ENCODE results near the gene LRBA. TPM values are rescaled to one million over a fixed set of nuclear protein-coding genes. Genes with fewer than 3 reads are reported as not detected.
A peak's percentile ranks its signal among the peaks of the same experiment; 100 is the strongest.
"Not testable (repeated sequence)": the region's sequence is repeated elsewhere in the genome, so short reads cannot be mapped to it uniquely, and the experiment has no call there.

Gene LRBA
- polyA plus RNA-seq, 3 donors from 2014 or later, result 18.1 to 25.3 (median 19.6) TPM

DNA sequence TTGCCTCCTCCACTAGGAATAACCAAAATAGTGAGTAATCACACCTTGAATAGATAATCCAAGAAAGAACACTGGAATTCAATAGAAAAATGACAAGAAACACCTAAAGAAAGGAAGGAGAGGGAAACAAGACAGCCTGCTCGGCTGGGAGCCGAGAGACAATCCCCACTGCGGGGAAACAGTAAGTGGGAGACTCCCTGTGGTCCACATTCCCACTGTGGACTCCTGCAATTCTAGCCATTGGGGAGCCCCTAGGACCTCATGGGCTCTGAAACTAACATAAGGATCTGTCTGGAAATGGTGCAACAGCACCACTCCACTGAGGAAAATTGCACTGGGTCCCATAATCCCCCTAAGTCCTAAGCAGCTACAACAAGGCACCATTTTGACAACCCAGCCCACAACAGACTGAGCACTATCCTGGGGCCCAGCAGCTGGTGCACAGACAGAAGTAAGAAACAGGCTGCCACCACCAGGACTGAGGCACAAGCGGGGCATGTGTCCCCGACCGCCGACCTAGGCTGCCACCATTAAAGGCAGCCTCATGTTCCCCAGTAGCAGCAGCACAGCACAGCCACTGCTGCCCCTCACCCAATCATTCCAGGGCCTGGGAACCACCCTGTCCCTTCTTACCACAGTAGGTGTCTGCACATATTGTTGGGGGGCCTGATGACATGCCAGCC, 14.2 kb downstream of the LRBA start:
- no peak for DNase-seq
- Mint-ChIP-seq H3K36me3 (peaks cover 0 to 4% (median 3%) of the 10 kb centered on the region in 3 donors), H3K4me1 (peaks cover 42 to 74% of the 10 kb centered on the region in 2 donors), H3K27ac (peak overlapping the region in 1 of 6 donors; percentile 49), H3K4me3 (no peak overlapping the region), H3K9me3 (no peaks in the 10 kb centered on the region), H3K27me3 (ENCODE audit: low read depth in 3 of 3) (peaks cover 0 to 4% (median 0%) of the 10 kb centered on the region in 3 donors)

- Mint-ChIP-seq H3K27me3 (ENCODE audit: low read depth in 3 of 3) (peaks cover 0 to 4% (median 0%) of the 10 kb centered on the region in 3 donors), H3K27ac (peak overlapping the region in 1 of 6 donors; percentile 42), H3K36me3 (peaks cover 0 to 3% (median 1%) of the 10 kb centered on the region in 3 donors), H3K4me1 (peaks cover 43 to 84% of the 10 kb centered on the region in 2 donors), H3K9me3 (no peaks in the 10 kb centered on the region), H3K4me3 (no peak overlapping the region)
- no peak for DNase-seq
These were observed 16.0 kb downstream of the LRBA start for GRCh38 chr4:150999086-150999485.

GRCh38 chr4:150997141-150997540, 17.9 kb downstream of the LRBA start:
- DNase-seq, result no peak
- Mint-ChIP-seq H3K4me1 (peaks cover 42 to 80% of the 10 kb centered on the region in 2 donors), H3K9me3 (no peaks in the 10 kb centered on the region), H3K36me3 (peaks cover 0 to 3% (median 0%) of the 10 kb centered on the region in 3 donors), H3K27ac (no peak overlapping the region), H3K4me3 (no peak overlapping the region), H3K27me3 (ENCODE audit: low read depth in 3 of 3) (peaks cover 0 to 4% (median 2%) of the 10 kb centered on the region in 3 donors)

- no peak overlapping the region for H3K4me3 Mint-ChIP-seq
- peak overlapping the region in 1 of 6 donors; percentile 21 for H3K27ac Mint-ChIP-seq
- no peaks in the 10 kb centered on the region for H3K9me3 Mint-ChIP-seq
- no peak for DNase-seq
- peaks cover 0 to 10% (median 5%) of the 10 kb centered on the region in 3 donors for H3K36me3 Mint-ChIP-seq
- H3K27me3 Mint-ChIP-seq (ENCODE audit: low read depth in 3 of 3), result peaks cover 0 to 5% (median 2%) of the 10 kb centered on the region in 3 donors
- H3K4me1 Mint-ChIP-seq, result peaks cover 31 to 70% of the 10 kb centered on the region in 2 donors
These were observed 20.4 kb downstream of the LRBA start for GRCh38 chr4:150994721-150995120.

DNA sequence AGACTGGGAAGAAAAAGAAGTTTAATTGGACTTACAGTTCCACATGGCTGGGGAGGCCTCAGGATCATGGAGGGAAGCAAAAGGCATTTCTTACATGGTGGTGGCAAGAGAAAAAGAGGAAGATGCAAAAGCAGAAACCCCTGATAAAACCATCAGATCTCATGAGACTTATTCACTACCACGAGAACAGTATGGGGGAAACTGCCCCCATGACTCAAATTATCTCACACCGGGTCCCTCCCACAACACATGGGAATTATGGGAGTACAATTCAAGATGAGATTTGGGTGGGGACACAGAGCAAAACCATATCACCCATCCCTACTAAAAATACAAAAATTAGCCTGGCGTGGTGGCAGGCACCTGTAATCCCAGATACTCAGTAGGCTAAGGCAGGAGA, 21.5 kb downstream of the LRBA start:
- not testable (repeated sequence) for H3K9me3 Mint-ChIP-seq; H3K36me3 Mint-ChIP-seq; H3K27me3 Mint-ChIP-seq (ENCODE audit: low read depth in 3 of 3); H3K27ac Mint-ChIP-seq; DNase-seq; H3K4me3 Mint-ChIP-seq
- H3K4me1 Mint-ChIP-seq, result peaks cover 19 to 63% of the 10 kb centered on the region in 2 donors

- Mint-ChIP-seq H3K27me3 (ENCODE audit: low read depth in 3 of 3) (peaks cover 0 to 5% (median 0%) of the 10 kb centered on the region in 3 donors), H3K9me3 (no peaks in the 10 kb centered on the region), H3K36me3 (peaks cover 0 to 10% (median 5%) of the 10 kb centered on the region in 3 donors), H3K4me3 (no peak overlapping the region), H3K27ac (no peak overlapping the region), H3K4me1 (peaks cover 21 to 57% of the 10 kb centered on the region in 2 donors)
- DNase-seq, result no peak
These were observed 24.1 kb downstream of the LRBA start for GRCh38 chr4:150990993-150991392.

DNA sequence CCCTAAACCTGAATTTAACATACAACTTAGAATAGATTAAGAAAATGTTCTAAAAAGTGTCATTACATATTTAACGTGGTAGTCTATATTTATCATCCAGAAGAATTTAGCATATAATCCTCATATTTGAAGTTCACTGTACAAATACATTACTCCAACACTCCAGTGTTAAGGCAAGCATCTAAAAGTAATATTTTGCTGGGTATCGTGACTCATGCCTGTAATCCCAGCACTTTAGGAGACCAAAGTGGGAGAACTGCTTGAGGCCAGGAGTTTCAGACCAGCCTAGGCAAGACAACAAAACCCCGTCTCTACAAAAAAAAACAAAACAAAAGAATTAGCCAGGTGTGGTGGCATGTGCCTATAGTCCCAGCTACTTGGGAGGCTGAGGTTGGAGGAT, 24.8 kb downstream of the LRBA start:
- Mint-ChIP-seq H3K4me1 (peaks cover 21 to 50% of the 10 kb centered on the region in 2 donors), H3K36me3 (peaks cover 0 to 10% (median 5%) of the 10 kb centered on the region in 3 donors), H3K9me3 (no peaks in the 10 kb centered on the region), H3K27me3 (ENCODE audit: low read depth in 3 of 3) (peaks cover 0 to 5% (median 0%) of the 10 kb centered on the region in 3 donors), H3K27ac (no peak overlapping the region), H3K4me3 (no peak overlapping the region)
- no peak for DNase-seq

DNA sequence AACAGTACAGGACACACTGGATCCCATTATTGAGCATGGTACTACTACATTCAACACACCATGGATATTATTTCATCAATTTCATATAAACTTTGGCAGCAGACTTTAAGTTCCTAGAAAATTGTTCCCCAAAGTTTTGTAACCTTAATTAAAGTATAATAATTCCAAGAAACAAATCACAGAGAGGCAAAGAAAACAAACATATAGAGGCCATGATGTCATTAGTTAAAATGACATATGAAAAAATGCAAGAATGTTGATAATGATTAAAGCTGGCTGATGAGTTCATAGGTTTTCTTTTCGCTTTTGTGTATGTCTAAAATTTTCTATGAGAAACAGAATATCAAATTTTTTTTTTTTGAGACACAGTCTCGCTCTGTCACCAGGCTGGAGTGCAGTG, 26.8 kb downstream of the LRBA start:
- peaks cover 0 to 10% (median 5%) of the 10 kb centered on the region in 3 donors for H3K36me3 Mint-ChIP-seq
- H3K9me3 Mint-ChIP-seq, result no peaks in the 10 kb centered on the region
- no peak overlapping the region for H3K27ac Mint-ChIP-seq
- DNase-seq, result no peak
- peaks cover 19 to 36% of the 10 kb centered on the region in 2 donors for H3K4me1 Mint-ChIP-seq
- H3K27me3 Mint-ChIP-seq (ENCODE audit: low read depth in 3 of 3), result peaks cover 0 to 5% (median 0%) of the 10 kb centered on the region in 3 donors
- H3K4me3 Mint-ChIP-seq, result no peak overlapping the region

DNA sequence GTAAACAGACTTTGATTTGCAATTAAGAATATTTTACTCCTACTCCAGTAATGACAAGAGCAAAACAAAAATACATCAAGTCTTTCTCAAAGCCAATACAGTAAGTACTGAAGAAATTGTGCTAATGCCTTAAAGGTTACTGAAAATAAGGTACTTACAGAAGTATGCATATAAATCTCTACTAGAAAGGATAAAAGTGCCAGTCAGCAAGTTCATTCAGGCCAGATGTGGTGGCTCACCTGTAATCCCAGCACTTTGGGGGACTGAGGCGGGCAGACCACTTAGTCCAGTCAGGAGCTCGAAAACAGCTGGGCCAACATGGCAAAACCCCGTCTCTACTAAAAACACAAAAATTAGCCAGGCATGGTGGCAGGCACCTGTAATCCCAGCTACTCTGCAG, 27.9 kb downstream of the LRBA start:
- Mint-ChIP-seq H3K9me3 (no peaks in the 10 kb centered on the region), H3K4me3 (no peak overlapping the region), H3K36me3 (peaks cover 0 to 10% (median 5%) of the 10 kb centered on the region in 3 donors), H3K27me3 (ENCODE audit: low read depth in 3 of 3) (peaks cover 0 to 4% (median 0%) of the 10 kb centered on the region in 3 donors), H3K27ac (peak overlapping the region in 1 of 6 donors; percentile 53), H3K4me1 (peaks cover 20 to 40% of the 10 kb centered on the region in 2 donors)
- DNase-seq, result no peak

DNA sequence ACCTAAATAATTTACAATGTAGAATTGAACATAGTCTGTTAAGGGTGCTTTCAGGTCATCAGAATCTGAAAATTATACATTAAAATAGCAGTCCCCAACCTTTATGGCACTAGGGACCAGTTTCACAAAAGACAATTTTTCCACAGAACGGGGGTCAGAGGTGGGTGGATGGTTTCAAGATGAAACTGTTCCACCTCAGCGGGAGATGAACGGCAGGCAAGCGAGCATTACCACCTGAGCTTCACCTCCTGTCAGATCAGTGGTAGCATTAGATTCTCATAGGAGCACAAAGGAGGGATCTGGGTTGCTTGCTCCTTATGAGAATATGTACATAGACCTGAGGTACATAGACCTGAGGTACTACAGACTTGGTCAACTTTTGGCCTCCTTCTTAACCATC, 29.0 kb downstream of the LRBA start:
- Mint-ChIP-seq H3K27me3 (ENCODE audit: low read depth in 3 of 3) (no peaks in the 10 kb centered on the region), H3K36me3 (peaks cover 0 to 6% (median 2%) of the 10 kb centered on the region in 3 donors), H3K4me3 (no peak overlapping the region), H3K4me1 (peaks cover 15 to 37% of the 10 kb centered on the region in 2 donors), H3K27ac (no peak overlapping the region), H3K9me3 (no peaks in the 10 kb centered on the region)
- no peak for DNase-seq

DNA sequence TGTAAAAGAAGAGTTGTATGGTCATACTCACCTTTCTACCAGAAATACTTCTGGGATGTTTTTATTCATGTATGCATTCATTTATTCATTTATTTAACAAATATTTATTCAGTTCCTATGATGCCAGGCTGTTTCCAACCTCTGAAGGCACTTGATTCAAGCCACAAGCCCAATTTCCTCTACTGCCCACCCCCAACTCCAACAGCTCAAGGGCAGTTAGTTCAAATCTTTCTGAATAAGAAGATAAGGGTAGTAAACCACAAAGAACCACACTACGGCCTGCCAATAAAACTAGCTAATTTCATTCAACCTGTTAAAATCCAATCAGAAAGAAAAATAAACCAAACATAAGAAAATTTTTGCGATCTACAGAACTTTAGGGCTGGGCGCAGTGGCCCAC, 31.2 kb downstream of the LRBA start:
- H3K9me3 Mint-ChIP-seq, result no peaks in the 10 kb centered on the region
- H3K36me3 Mint-ChIP-seq, result peaks cover 0 to 4% (median 2%) of the 10 kb centered on the region in 3 donors
- no peaks in the 10 kb centered on the region for H3K27me3 Mint-ChIP-seq (ENCODE audit: low read depth in 3 of 3)
- no peak for DNase-seq
- H3K4me1 Mint-ChIP-seq, result peaks cover 28 to 47% of the 10 kb centered on the region in 2 donors
- H3K27ac Mint-ChIP-seq, result no peak overlapping the region
- H3K4me3 Mint-ChIP-seq, result no peak overlapping the region

- H3K36me3 Mint-ChIP-seq, result peaks cover 0 to 6% (median 5%) of the 10 kb centered on the region in 3 donors
- H3K4me3 Mint-ChIP-seq, result no peak overlapping the region
- peaks cover 38 to 59% of the 10 kb centered on the region in 2 donors for H3K4me1 Mint-ChIP-seq
- no peaks in the 10 kb centered on the region for H3K9me3 Mint-ChIP-seq
- DNase-seq, result no peak
- H3K27ac Mint-ChIP-seq, result peak overlapping the region in 1 of 6 donors; percentile 62
- H3K27me3 Mint-ChIP-seq (ENCODE audit: low read depth in 3 of 3), result no peaks in the 10 kb centered on the region
These were observed 32.4 kb downstream of the LRBA start for GRCh38 chr4:150982557-150983233.

DNA sequence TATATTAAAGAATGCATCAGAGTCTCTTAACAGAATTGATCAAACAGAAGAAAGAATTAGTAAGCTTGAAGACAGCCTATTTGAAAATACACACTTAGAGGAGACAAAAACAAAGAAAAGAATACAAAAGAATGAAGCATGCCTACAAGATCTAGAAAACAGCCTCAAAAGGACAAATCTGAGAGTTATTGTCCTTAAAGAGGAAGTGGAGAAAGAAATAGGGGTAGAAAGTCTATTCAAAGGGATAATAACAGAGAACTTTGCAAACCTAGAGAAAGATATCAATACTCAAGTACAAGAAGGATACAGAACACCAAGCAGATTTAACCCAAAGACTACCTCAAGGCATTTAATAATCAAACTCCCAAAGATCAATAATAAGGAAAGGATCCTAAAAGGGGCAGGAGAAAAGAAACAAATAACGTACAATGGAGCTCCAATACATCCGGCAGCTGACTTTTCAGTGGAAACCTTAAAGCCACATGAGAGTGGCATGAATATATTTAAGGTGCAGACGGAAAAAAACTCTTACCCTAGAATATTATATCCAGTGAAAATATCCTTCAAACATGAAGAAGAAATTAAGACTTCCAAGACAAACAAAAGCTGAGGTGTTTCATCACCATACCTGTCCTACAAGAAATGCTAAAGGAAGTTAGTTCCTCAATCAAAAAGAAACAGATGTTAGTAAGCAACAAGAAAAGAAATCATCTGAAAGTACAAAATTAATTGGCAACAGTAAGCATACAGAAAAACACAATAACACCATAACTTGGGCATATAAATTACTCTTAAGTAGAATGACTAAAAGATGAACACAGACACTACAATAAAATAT, 36.1 kb downstream of the LRBA start:
- H3K4me3 Mint-ChIP-seq, result no peak overlapping the region
- H3K36me3 Mint-ChIP-seq, result peaks cover 0 to 6% (median 5%) of the 10 kb centered on the region in 3 donors
- H3K4me1 Mint-ChIP-seq, result peaks cover 42 to 77% of the 10 kb centered on the region in 2 donors
- DNase-seq, result no peak
- H3K27ac Mint-ChIP-seq, result peak overlapping the region in 1 of 6 donors; percentile 1
- peaks cover 0 to 1% (median 0%) of the 10 kb centered on the region in 3 donors for H3K27me3 Mint-ChIP-seq (ENCODE audit: low read depth in 3 of 3)
- no peaks in the 10 kb centered on the region for H3K9me3 Mint-ChIP-seq

All from immature natural killer cell (primary cell).